ENCODE results near the gene CYP21A2. TPM values are rescaled to one million over a fixed set of nuclear protein-coding genes. Genes with fewer than 3 reads are reported as not detected.

Gene CYP21A2
- total and polyA plus RNA-seq, 12 donors, result 0.19 to 1.9 (median 0.62) TPM; not detected in 5

DNA sequence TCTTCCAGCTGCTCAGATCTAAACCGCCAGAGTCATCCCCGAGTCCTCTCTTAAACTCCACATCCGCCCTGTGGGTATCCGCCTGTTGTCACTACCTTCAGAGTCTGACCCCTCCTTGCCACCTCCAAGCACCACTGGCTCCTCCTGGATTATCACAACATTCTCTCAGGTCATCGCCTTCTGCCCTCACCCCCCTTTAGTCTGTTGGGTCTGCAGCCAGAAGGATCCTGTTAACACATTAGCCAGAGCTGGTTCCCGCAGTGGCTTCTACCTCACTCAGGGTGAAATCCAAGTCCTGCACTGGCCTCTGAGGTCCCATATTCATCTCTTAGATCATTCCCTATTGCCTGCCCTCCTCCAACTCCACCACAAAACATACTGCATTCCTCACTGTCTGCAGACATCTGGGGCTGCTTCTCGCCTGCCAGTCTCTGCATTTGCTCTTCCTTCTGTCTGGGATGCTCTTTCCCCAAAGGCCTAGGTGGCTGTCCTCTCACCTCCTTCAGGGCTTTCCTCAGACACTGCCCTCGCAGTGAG, 36.8 kb downstream of the CYP21A2 start:
- no peaks in the 10 kb centered on the region for H3K9me3 ChIP-seq
- DNase-seq, result no peak
- H3K4me3 ChIP-seq, result no peak overlapping the region
- peaks cover 0 to 100% (median 17%) of the 10 kb centered on the region in 9 donors for H3K36me3 ChIP-seq
- 70 to 77% methylated on average over 8 of the region's 8 CpGs for WGBS, 2 donors
- intact Hi-C loops (cut with DNase I), result no loop called here
- no peaks in the 10 kb centered on the region for H3K27me3 ChIP-seq
- no peak for ATAC-seq
- peaks cover 0 to 40% (median 8%) of the 10 kb centered on the region in 9 donors for H3K4me1 ChIP-seq
- no peak for TF ChIP-seq CTCF (IDR thresholded peaks at IDR 0.05)
- H3K27ac ChIP-seq, result peak overlapping the region in 2 of 10 donors; percentile 39 to 70

GRCh38 chr6:32075781-32076180, 37.6 kb downstream of the CYP21A2 start:
- H3K4me1 ChIP-seq, result peaks cover 0 to 40% (median 8%) of the 10 kb centered on the region in 9 donors
- TF ChIP-seq CTCF (IDR thresholded peaks at IDR 0.05), result no peak
- DNase-seq (no peak), ATAC-seq (no peak)
- H3K36me3 ChIP-seq, result peaks cover 0 to 100% (median 17%) of the 10 kb centered on the region in 9 donors
- peak overlapping the region in 4 of 10 donors; percentile 17 to 70 (median 36) for H3K27ac ChIP-seq
- WGBS, 2 donors, result 75 to 77% methylated on average over 3 of the region's 3 CpGs
- H3K9me3 ChIP-seq, result no peaks in the 10 kb centered on the region
- H3K4me3 ChIP-seq, result no peak overlapping the region
- H3K27me3 ChIP-seq, result no peaks in the 10 kb centered on the region
- intact Hi-C loops (cut with DNase I), result no loop called here

GRCh38 chr6:32076321-32076809, 38.1 kb downstream of the CYP21A2 start:
- Histone ChIP-seq H3K4me3 (no peak overlapping the region), H3K27me3 (no peaks in the 10 kb centered on the region), H3K27ac (peak overlapping the region in 5 of 10 donors; percentile 31 to 70 (median 39)), H3K36me3 (peaks cover 0 to 100% (median 17%) of the 10 kb centered on the region in 9 donors), H3K4me1 (peaks cover 0 to 40% (median 9%) of the 10 kb centered on the region in 9 donors), H3K9me3 (no peaks in the 10 kb centered on the region)
- DNase-seq (no peak), ATAC-seq (peak in 3 of 8 donors; percentile 12 to 45 (median 36))
- intact Hi-C loops (cut with DNase I), result no loop called here
- TF ChIP-seq CTCF (IDR thresholded peaks at IDR 0.05), result no peak
- WGBS, 2 donors, result 55 to 60% methylated on average over 12 of the region's 12 CpGs

GRCh38 chr6:32079566-32080290, 41.5 kb downstream of the CYP21A2 start:
- intact Hi-C loops (cut with DNase I), result no loop called here
- Histone ChIP-seq H3K4me3 (no peak overlapping the region), H3K4me1 (peaks cover 0 to 49% (median 20%) of the 10 kb centered on the region in 9 donors), H3K9me3 (no peaks in the 10 kb centered on the region), H3K36me3 (peaks cover 0 to 100% (median 13%) of the 10 kb centered on the region in 9 donors), H3K27ac (peak overlapping the region in 3 of 10 donors; percentile 35 to 78 (median 69)), H3K27me3 (peaks cover 0 to 1% (median 0%) of the 10 kb centered on the region in 7 donors)
- ATAC-seq (no peak), DNase-seq (no peak)
- no peak for TF ChIP-seq CTCF (IDR thresholded peaks at IDR 0.05)
- 83 to 87% methylated on average over 7 of the region's 7 CpGs for WGBS, 2 donors

Measured in heart right ventricle (tissue), 16 donors.